ENCODE data around the gene GHITM.

DNA sequence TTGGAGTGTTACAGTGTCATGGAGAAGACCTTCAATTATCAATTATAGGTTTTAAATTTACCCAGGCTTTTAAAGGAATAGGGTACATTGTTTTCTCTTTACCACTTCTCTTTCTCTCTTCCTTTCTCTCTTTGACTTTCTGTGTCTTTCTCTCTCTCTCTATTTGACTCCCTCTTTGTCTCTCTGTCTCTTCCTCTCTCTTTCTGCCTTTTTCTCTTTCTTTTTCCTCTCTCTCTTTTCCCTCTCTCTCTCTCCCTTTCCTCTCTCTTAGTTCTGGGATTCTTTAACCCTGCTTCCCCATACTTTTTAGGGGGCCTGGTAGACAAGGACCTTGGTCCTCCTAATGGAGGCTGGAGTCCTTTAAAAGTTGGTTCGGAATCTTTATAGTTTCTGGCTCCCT is 15.9 kb upstream of the GHITM start:
- TF ChIP-seq, protein P1, sequence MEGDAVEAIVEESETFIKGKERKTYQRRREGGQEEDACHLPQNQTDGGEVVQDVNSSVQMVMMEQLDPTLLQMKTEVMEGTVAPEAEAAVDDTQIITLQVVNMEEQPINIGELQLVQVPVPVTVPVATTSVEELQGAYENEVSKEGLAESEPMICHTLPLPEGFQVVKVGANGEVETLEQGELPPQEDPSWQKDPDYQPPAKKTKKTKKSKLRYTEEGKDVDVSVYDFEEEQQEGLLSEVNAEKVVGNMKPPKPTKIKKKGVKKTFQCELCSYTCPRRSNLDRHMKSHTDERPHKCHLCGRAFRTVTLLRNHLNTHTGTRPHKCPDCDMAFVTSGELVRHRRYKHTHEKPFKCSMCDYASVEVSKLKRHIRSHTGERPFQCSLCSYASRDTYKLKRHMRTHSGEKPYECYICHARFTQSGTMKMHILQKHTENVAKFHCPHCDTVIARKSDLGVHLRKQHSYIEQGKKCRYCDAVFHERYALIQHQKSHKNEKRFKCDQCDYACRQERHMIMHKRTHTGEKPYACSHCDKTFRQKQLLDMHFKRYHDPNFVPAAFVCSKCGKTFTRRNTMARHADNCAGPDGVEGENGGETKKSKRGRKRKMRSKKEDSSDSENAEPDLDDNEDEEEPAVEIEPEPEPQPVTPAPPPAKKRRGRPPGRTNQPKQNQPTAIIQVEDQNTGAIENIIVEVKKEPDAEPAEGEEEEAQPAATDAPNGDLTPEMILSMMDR (conservative IDR thresholded peaks at IDR 0.05; ENCODE audit: low read depth in 2 of 2), result no peak
- TF ChIP-seq ZNF331 (CRISPR knock-in tag; IDR thresholded peaks at IDR 0.05; ENCODE audit: low read depth) (no peak), POLR2AphosphoS5 (IDR thresholded peaks at IDR 0.05; ENCODE audit: low read depth) (no peak), JUNB (IDR thresholded peaks at IDR 0.05; ENCODE audit: unreplicated experiment) (no peak), EZH2 (IDR thresholded peaks at IDR 0.05; ENCODE audit: low read depth, unreplicated experiment) (no peak), EZH2phosphoT487 (IDR thresholded peaks at IDR 0.05; ENCODE audit: unreplicated experiment) (no peak)
